ENCODE measurements around the gene TSPEAR. TPM values are rescaled to one million over a fixed set of nuclear protein-coding genes. Genes with fewer than 3 reads are reported as not detected.

Gene TSPEAR
- total RNA-seq, 1 donor from 2014 or later: not detected

DNA sequence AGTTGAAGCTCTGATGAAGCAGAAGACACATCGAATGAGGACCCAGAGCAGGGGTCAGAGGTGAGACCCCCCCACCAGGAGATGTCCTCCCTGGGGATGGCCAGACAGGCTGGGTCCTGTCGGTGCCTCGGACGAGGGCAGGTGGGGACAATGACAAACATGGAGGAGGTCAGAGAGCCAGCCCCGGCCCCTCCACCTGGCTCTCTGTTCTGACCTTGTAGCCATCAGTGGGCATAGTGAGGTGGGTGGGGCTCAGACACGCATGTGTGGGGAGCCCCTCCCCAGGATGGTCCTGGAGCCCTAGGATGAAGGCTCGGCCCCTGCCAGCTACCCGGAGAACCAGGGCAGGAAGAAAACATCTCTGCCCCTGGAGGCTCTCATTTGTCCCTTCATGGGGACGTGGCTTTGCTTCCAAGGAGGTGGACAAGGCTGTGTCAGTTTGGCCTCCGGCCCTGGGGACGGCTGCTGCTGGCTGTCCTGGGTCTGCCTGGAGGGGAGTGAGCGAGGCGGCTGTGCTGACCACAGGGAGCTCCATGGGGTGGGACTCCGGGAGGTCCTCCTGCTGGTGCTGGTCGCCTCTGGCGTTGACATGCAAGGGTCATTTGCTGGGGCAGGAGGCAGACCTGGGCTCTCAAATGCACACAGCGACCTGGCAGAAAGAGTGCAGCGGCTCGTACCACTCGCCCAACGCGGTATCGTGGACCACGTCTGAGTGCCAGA, 121.6 kb downstream of the TSPEAR start:
- DNase-seq (ENCODE audit: low spot score, unreplicated experiment): no peak
- H3K27ac Mint-ChIP-seq: no peak overlapping the region
- H3K4me1 Mint-ChIP-seq (ENCODE audit: low read depth): peaks cover 7% of the 10 kb centered on the region
- TF ChIP-seq, protein P1, sequence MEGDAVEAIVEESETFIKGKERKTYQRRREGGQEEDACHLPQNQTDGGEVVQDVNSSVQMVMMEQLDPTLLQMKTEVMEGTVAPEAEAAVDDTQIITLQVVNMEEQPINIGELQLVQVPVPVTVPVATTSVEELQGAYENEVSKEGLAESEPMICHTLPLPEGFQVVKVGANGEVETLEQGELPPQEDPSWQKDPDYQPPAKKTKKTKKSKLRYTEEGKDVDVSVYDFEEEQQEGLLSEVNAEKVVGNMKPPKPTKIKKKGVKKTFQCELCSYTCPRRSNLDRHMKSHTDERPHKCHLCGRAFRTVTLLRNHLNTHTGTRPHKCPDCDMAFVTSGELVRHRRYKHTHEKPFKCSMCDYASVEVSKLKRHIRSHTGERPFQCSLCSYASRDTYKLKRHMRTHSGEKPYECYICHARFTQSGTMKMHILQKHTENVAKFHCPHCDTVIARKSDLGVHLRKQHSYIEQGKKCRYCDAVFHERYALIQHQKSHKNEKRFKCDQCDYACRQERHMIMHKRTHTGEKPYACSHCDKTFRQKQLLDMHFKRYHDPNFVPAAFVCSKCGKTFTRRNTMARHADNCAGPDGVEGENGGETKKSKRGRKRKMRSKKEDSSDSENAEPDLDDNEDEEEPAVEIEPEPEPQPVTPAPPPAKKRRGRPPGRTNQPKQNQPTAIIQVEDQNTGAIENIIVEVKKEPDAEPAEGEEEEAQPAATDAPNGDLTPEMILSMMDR (IDR thresholded peaks at IDR 0.05; ENCODE audit: unreplicated experiment): no peak
- peaks cover 12% of the 10 kb centered on the region for H3K9me3 Mint-ChIP-seq (ENCODE audit: low read depth)
- H3K36me3 Mint-ChIP-seq (ENCODE audit: insufficient read depth): no peaks in the 10 kb centered on the region
- peaks cover 8% of the 10 kb centered on the region for H3K27me3 Mint-ChIP-seq
- H3K4me3 Mint-ChIP-seq (ENCODE audit: low read depth): no peak overlapping the region

DNA sequence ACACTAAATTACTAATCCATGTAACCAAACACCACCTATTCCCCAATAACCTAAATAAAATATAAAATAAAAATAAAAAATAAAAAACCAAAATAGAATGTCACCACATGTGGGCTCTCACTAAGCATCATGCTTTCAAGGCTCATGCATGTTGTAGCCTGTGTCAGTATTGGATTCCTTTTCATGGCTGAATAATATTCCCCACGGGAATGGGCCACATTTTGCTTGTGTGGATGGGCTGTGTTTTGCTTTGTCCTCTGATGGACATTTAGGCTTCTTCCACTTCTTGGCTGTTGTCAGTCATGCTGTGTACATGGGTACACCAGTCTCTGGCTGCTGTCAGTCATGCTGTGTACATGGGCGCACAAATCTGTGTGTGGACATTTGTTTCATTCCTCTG, 122.3 kb downstream of the TSPEAR start:
- no peak for DNase-seq (ENCODE audit: low spot score, unreplicated experiment)
- H3K27ac Mint-ChIP-seq: no peak overlapping the region
- H3K9me3 Mint-ChIP-seq (ENCODE audit: low read depth): peaks cover 12% of the 10 kb centered on the region
- no peak overlapping the region for H3K4me3 Mint-ChIP-seq (ENCODE audit: low read depth)
- H3K27me3 Mint-ChIP-seq: peaks cover 8% of the 10 kb centered on the region
- H3K36me3 Mint-ChIP-seq (ENCODE audit: insufficient read depth): no peaks in the 10 kb centered on the region
- TF ChIP-seq, protein P1 (IDR thresholded peaks at IDR 0.05; ENCODE audit: unreplicated experiment): no peak
- H3K4me1 Mint-ChIP-seq (ENCODE audit: low read depth): peaks cover 7% of the 10 kb centered on the region

DNA sequence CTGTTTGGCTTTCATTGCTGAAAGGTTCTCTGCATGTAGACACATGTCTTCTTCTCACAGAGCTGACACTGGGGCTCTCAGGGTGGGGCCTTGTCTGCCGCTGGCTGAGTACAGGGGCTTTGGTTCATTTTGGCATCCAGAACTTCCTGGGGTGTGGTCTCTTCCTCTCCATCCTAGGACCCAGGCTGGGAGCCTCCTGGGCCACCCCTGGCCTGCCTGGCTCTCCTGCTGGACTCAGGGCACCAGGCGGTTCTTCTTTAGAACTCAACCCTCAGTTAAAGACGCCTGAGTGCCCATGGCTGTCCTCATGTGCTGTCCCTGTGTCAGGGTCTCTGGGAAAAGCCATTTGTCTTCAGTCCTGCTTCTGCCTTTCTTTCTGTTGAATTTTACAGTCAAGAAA, 125.5 kb downstream of the TSPEAR start:
- TF ChIP-seq, protein P1 (IDR thresholded peaks at IDR 0.05; ENCODE audit: unreplicated experiment): no peak
- peaks cover 15% of the 10 kb centered on the region for H3K27me3 Mint-ChIP-seq
- peaks cover 19% of the 10 kb centered on the region for H3K9me3 Mint-ChIP-seq (ENCODE audit: low read depth)
- H3K4me1 Mint-ChIP-seq (ENCODE audit: low read depth): no peaks in the 10 kb centered on the region
- no peak overlapping the region for H3K27ac Mint-ChIP-seq
- DNase-seq (ENCODE audit: low spot score, unreplicated experiment): no peak
- H3K36me3 Mint-ChIP-seq (ENCODE audit: insufficient read depth): peaks cover 2% of the 10 kb centered on the region
- no peak overlapping the region for H3K4me3 Mint-ChIP-seq (ENCODE audit: low read depth)

DNA sequence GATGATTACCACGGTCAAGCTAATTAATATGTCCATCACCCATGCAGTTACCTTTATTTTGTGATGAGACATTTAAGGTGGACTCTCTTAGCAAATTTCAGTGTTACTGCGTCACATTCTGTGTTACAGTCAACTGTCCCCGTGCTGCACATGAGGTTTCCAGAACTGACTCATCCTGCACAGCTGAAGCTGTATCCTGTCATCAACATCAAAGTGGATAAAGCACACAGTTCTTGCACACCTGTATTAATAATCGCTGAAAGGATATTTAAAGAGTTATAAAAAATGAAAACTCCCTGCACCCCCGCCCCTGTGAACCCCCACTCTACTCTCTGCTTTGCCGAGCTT, 127.6 kb downstream of the TSPEAR start:
- Mint-ChIP-seq H3K9me3 (ENCODE audit: low read depth) (peaks cover 19% of the 10 kb centered on the region), H3K36me3 (ENCODE audit: insufficient read depth) (peaks cover 2% of the 10 kb centered on the region), H3K27me3 (peaks cover 15% of the 10 kb centered on the region), H3K4me1 (ENCODE audit: low read depth) (no peaks in the 10 kb centered on the region), H3K4me3 (ENCODE audit: low read depth) (no peak overlapping the region), H3K27ac (no peak overlapping the region)
- TF ChIP-seq, protein P1 (IDR thresholded peaks at IDR 0.05; ENCODE audit: unreplicated experiment): no peak
- no peak for DNase-seq (ENCODE audit: low spot score, unreplicated experiment)

DNA sequence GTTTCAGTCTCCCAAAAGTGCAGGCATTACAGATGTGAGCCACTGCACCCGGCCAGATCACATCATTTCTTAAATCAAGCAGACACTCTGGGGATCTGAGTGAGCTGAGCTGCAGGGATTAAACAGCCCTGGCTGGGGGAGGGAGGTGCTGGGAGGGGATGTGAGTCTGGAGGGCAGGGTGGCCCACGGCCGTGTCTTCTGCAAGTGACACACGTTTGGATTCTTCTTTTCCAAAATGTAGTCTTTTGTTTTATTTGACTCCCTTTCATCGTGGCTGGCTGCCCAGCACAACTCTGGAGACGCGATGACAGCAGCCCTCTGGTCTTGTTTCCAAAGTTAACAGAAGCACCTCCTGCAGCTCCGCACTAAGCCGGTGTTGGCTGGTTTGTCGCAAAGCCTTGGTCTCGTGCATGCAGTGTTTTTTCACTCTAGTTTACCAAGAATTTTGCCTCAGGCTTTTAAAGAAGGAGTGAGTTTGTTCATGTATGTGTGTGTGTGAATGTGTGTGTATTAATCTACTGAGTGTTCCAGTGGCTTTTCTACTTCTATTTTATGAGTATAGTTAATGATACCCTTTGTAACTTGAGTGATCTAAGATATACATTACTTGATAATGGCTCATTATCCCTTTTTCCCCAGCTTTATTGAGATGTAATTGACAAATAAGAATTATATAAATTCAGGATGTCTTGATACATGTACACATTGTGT, 128.1 kb downstream of the TSPEAR start:
- peaks cover 20% of the 10 kb centered on the region for H3K9me3 Mint-ChIP-seq (ENCODE audit: low read depth)
- TF ChIP-seq, protein P1 (IDR thresholded peaks at IDR 0.05; ENCODE audit: unreplicated experiment): no peak
- DNase-seq (ENCODE audit: low spot score, unreplicated experiment): no peak
- H3K4me1 Mint-ChIP-seq (ENCODE audit: low read depth): no peaks in the 10 kb centered on the region
- H3K27ac Mint-ChIP-seq: no peak overlapping the region
- H3K36me3 Mint-ChIP-seq (ENCODE audit: insufficient read depth): peaks cover 2% of the 10 kb centered on the region
- H3K4me3 Mint-ChIP-seq (ENCODE audit: low read depth): no peak overlapping the region
- peaks cover 15% of the 10 kb centered on the region for H3K27me3 Mint-ChIP-seq
